GM21381 (cell line): ENCODE data around the gene PTDSS2.
"Not testable (repeated sequence)": the region's sequence is repeated elsewhere in the genome, so short reads cannot be mapped to it uniquely, and the experiment has no call there.

ENCODE experiments used
- ATAC-seq: cut with Tn5 transposase; IDR thresholded peaks from one replicate; pipeline ENCODE4 v1.9.1; 2021; ENCODE audit warnings: mild to moderate bottlenecking, moderate library complexity; ENCODE audit not compliant: unreplicated experiment

PTDSS2 gene

GRCh38 chr11:413120-414081 is 36.7 kb upstream of the PTDSS2 start:
- ATAC-seq = no peak

- no peak for ATAC-seq
These were observed 35.7 kb upstream of the PTDSS2 start for GRCh38 chr11:414318-414857.

- no peak for ATAC-seq
These were observed 34.4 kb upstream of the PTDSS2 start for GRCh38 chr11:415640-416041.

- no peak for ATAC-seq
These were observed 33.9 kb upstream of the PTDSS2 start for GRCh38 chr11:416051-416756.

- no peak for ATAC-seq
These were observed 33.1 kb upstream of the PTDSS2 start for GRCh38 chr11:416757-417621.

GRCh38 chr11:417652-418342 is 32.3 kb upstream of the PTDSS2 start:
- no peak for ATAC-seq

- no peak for ATAC-seq
These were observed 31.5 kb upstream of the PTDSS2 start for GRCh38 chr11:418343-419247.

GRCh38 chr11:419248-420005 is 30.7 kb upstream of the PTDSS2 start:
- no peak for ATAC-seq

GRCh38 chr11:420054-420910 is 29.8 kb upstream of the PTDSS2 start:
- no peak for ATAC-seq

GRCh38 chr11:420911-421321 is 29.2 kb upstream of the PTDSS2 start:
- no peak for ATAC-seq

- no peak for ATAC-seq
These were observed 27.8 kb upstream of the PTDSS2 start for GRCh38 chr11:422249-422656.

GRCh38 chr11:424232-424631 is 25.8 kb upstream of the PTDSS2 start:
- ATAC-seq = no peak

- not testable (repeated sequence) for ATAC-seq
These were observed 25.3 kb upstream of the PTDSS2 start for GRCh38 chr11:424766-425165.

- ATAC-seq = no peak
These were observed 24.8 kb upstream of the PTDSS2 start for GRCh38 chr11:425301-425700.

- ATAC-seq = no peak
These were observed 23.2 kb upstream of the PTDSS2 start for GRCh38 chr11:426851-427250.

- ATAC-seq = no peak
These were observed 21.8 kb upstream of the PTDSS2 start for GRCh38 chr11:428295-428694.

GRCh38 chr11:429391-429790 is 20.7 kb upstream of the PTDSS2 start:
- ATAC-seq = no peak
